GM21723 (cell line): ENCODE results near the gene LRP1.

Source experiments
- ATAC-seq: cut with Tn5 transposase; IDR thresholded peaks from one replicate; pipeline ENCODE4 v1.9.1; 2021; ENCODE audit warnings: mild to moderate bottlenecking, moderate library complexity; ENCODE audit not compliant: unreplicated experiment

Gene LRP1

GRCh38 chr12:57127726-57128518 lies at the start of gene LRP1:
Gene LRP1 (plus strand): TSS chr12:57128483. CDS start chr12:57128965, 482 bp downstream.
- ATAC-seq: peak; percentile 44

DNA sequence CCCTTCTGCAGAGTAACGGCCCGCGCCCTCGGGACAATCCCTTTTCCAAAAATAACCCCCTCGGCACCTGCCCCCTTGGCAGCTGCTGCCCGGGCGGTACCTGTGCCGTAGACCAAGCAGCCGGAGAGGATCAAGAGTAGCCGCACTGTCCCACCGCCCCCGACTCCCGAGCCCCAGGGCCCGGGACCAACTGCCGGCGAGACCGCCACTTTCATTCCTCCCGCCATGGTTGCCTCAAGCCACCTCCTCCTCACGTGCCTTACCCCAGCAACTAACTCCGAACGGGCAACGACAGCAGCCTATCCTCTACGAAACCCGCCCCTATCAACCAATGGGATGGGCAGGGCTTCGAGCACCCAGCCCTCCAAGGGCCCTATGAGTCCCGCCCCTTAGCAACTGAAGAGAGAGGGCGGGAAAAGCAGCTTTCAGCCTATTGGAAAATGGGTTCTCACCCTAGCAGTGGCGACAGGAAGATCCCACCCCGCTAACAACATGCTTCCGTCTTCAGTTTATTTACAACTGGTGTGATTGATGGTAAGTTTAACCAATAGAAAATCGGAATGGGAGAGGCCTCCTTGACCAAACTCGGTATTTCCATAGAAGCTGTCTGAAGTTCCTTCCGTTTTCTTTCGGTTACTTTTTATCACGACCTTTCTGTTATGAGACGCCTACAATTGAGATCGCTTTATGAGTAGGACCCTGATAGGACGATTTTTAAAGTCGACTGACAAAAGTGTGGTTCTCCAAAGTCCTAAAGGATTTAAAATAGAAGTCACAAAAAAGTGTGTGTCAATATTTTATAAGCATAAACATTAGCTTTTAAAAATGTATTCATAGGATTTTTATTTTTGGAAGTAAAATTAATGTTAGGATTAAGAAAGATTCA lies 49.5 kb upstream of the LRP1 start, which contains the start of gene NEMP1:
TSS of gene NEMP1 (minus strand) at position 273 of the 886 bp plus-strand sequence. CDS start at position 227, 46 bp downstream.
- ATAC-seq: peak; percentile 96

DNA sequence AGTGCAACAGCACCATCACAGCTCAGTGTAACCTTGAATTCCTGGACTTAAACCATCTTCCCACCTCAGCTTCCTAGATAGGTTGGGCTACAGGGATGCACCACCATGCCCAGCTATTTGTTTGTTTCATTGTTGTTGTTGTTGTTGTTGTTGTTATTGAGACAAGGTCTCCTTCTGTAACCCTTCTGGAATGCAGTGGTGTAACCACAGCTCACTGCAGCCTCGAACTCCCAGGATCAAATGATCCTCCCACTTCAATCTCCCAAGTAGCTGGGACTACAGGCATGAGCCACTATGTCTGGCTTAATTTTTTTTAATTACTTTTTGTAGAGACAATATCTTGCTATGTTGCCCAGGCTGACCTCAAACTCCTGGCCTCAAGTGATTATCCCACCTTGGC lies 48.5 kb upstream of the LRP1 start:
- ATAC-seq: no peak

- no peak for ATAC-seq
These were observed 47.4 kb upstream of the LRP1 start for GRCh38 chr12:57080855-57081254.

- no peak for ATAC-seq
These were observed 42.2 kb upstream of the LRP1 start for GRCh38 chr12:57085999-57086492.

GRCh38 chr12:57086493-57087009 lies 41.7 kb upstream of the LRP1 start:
- ATAC-seq: no peak

DNA sequence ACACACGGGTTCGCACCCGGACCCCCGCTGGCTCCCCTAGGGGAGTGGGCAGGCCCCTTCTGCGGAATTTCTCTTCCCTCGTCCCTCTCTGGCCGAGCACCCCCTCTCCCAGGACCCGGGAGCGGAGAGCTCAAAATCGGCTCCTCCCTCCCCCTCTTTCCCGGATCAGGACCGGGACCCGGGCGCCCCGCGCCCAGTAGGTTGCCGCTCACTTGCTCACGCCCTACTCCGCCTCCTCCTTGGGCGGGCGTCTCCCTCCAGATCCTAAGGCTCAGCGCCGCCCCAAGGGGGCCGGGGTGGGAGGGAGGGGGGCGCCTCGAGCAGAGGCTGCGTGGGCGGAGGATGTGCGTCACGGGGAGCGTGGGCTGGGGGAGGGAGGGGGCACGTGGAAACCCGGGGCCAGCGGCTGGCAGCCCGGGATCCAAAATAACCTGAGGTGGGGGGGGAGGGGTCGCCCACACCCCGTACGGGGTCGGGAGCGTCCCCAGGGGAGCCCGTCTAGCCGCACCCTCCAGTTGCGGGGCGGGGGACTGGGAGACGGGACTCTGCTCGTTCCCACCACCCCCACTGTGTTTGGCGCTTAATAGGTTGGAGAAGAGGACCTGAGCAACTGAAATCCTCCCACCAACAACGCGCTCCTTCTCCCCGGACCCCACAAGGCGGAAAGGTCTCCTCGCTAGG lies 41.1 kb upstream of the LRP1 start:
- peak; percentile 35 for ATAC-seq

DNA sequence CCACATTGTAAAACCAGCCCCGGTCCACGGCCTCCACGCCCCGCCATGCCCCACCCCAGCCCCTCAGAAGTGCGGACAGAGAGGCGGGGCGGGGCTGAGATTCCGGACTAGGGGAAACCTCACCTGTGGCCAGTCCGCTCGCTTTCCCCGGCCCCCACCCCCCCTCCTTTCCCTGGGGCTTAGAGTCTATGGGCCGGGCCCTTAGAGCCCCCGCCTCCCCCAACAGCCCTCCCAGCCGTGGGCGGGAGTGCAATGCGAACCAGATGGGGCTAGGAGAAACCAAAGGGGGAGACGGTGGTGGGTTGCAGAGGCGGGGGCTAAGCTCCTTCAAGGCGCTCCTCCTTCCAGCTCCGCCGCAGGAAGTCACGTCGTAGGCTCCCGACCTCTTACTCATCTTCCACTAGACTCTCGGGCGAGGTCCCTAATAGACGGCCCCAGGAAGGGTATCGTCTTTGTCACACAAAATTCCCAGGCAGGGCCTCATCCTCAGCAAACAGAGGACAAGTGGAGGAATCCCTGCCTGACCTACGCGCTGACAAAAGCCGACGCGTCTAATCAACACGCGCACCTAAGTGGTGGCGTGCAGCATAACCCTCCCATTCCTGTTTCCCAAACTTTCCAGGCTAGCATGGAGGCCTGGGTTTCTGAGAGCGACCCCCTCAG lies 40.5 kb upstream of the LRP1 start:
- ATAC-seq: peak; percentile 41

DNA sequence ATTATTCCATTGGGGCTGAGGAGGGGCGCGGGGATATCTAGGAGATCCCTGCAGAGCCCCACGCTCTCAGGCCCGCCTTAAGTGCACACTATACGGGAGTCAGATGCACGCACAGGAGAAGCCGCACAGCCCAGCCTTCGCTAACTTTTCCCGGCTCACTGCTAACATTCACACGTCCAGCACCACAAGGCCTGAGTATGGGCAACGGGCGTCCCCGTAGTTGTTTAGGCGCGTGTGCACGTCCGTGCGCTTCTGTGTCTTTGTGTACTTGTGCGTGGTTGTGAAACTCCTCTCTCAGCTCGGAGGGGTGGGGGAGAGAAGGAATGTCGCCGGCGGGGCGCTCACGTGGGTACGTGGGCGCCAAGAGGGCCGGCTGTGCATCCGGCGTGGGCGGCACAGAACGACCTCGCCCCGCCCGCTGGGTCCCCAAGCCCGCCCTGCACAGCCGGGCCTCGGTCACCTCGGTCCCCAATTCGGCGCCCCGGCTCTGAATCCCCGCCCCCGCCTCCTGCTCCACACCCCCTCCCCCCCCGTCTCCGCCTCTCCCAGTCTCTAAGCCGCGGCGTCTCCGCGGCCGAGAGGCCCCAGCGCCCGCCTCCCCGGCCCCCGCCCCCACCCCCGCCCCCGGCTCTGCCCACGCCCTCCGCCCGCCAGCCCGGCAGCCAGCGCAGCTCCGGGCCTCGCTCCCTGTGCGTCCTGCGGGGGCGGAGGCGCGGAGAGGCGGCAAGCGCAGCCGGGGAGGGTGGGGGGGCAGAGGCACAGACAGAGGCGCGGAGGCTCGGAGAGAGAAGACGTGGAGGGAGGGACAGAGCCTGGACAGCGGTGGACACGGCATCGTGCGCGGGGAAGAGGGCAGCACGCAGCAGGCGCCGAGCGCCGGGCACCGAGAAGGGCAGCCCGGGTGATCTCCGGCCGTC lies 39.7 kb upstream of the LRP1 start, which contains the start of gene NAB2:
TSS of gene NAB2 (plus strand) at position 761 of the 917 bp plus-strand sequence. CDS start 158 bp downstream, outside the sequence.
- ATAC-seq: peak; percentile 56

GRCh38 chr12:57089271-57090245 lies 38.7 kb upstream of the LRP1 start:
- ATAC-seq: no peak

DNA sequence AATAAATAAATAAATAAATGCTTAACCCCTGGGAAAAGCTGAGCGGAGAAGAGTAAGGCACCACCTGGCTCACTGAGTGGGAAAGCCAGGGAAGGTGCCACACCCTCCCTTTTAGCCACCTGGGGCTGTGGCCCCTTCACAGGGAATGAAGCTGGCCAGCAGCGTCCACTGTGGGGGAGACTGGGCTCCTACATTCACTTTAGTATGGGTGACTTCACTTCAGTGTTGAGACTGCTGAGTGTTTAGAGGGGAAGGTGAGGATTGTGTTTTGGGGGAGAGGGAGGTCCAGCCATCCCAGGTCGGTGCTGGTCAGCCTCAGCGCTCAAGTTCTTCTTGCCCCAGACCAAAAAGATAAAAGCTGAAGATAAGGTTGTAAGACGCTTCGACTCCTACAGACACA lies 37.8 kb upstream of the LRP1 start:
- ATAC-seq: no peak

DNA sequence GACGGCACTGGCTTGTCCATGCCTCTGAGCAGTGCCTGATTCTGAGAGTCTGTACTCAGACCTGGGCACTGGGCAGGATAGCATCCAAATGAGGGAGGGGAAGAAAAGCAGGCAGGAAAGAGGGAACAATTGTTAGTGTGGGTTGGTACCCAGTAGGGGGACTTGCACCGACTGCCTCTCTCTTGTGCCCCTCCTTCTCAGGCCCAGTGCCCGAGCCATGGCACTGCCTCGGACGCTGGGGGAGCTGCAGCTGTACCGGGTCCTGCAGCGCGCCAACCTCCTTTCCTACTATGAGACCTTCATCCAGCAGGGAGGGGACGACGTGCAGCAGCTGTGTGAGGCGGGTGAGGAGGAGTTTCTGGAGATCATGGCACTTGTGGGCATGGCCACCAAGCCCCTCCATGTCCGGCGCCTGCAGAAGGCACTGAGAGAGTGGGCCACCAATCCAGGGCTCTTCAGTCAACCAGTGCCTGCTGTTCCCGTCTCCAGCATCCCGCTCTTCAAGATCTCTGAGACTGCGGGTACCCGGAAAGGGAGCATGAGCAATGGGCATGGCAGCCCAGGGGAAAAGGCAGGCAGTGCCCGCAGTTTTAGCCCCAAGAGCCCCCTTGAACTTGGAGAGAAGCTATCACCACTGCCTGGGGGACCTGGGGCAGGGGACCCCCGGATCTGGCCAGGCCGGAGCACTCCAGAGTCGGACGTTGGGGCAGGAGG lies 37.2 kb upstream of the LRP1 start:
- ATAC-seq: no peak

DNA sequence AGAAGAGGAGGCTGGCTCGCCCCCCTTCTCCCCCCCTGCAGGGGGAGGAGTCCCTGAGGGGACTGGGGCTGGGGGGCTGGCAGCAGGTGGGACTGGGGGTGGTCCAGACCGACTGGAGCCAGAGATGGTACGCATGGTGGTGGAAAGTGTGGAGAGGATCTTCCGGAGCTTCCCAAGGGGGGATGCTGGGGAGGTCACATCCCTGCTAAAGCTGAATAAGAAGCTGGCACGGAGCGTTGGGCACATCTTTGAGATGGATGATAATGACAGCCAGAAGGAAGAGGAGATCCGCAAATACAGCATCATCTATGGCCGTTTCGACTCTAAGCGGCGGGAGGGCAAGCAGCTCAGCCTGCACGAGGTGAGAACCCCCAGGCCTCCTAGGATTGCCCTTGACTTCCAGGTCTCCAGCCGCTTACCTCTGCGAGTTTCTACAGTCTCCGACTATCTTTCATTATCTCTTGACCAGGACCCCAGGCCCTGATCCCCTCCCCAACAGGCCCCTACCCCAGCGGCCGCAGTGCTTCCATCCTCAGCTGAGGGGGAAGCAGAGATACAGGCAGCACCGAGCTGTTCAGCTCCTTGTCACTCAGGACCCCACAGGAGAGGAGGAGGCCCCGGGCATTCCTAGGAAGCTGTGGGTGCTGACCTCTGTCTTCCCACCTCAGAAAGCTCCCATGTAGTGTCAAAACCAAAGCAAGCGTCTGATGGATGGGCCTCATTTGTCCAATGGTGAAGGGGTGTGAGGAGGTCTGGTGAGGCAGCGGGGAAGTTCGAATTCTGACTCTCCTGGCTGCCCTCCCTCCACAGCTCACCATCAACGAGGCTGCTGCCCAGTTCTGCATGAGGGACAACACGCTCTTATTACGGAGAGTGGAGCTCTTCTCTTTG lies 36.4 kb upstream of the LRP1 start:
- no peak for ATAC-seq

GRCh38 chr12:57092529-57092862 lies 35.8 kb upstream of the LRP1 start:
- ATAC-seq: no peak

DNA sequence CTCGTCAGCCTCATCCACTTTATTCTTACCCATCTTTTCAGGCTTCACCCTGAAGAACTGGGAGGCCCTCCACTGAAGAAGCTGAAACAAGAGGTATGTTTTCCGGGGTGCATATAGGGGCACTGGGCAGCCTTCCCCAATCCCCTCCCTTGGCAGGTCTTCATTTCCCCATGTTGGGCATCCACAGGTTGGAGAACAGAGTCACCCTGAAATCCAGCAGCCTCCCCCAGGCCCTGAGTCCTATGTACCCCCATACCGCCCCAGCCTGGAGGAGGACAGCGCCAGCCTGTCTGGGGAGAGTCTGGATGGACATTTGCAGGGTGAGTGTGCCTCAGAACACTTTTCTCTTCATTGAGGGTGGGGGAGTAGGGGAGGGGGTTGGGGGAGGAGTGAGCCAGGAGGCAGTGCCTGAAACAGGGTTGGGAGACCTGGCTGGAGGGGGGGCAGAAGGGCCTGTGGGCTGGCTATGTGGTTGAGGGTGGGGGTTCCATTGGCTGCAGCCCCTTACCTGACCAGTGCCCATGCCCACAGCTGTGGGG lies 35.3 kb upstream of the LRP1 start:
- no peak for ATAC-seq
